Uterus (tissue), 4 donors: ENCODE data around the gene MS4A2. TPM values are rescaled to one million over a fixed set of nuclear protein-coding genes. Genes with fewer than 3 reads are reported as not detected.

ENCODE experiments used
- DNase-seq, 2 donors: peaks; one replicate each; pipeline ENCODE4 v3.0.0-alpha.2; 2019 to 2020
- H3K27ac ChIP-seq, 2 donors: fragments of 200-600 bp; sonication (generic); 1 replicate in 1 of 2; 2 replicates in 1 of 2; pipeline ENCODE4 v1.5.1; 2016 to 2018
- H3K27me3 ChIP-seq, 2 donors: fragments of 200-600 bp; sonication (generic); one replicate each; pipeline ENCODE4 v1.5.1; 2018 to 2019; ENCODE audit warnings: control low read depth in 1 of 2
- H3K36me3 ChIP-seq, 2 donors: fragments of 200-600 bp; sonication (generic); one replicate each; pipeline ENCODE4 v1.5.1; 2019; ENCODE audit warnings: control low read depth in 1 of 2
- H3K4me1 ChIP-seq, 2 donors: fragments of 200-600 bp; sonication (generic); one replicate each; pipeline ENCODE4 v1.5.1; 2018 to 2019; ENCODE audit warnings: control low read depth in 1 of 2
- H3K4me3 ChIP-seq, 2 donors: fragments of 200-600 bp; sonication (generic); 1 replicate in 1 of 2; 2 replicates in 1 of 2; pipeline ENCODE4 v1.5.1; 2018 to 2019; ENCODE audit warnings: mild to moderate bottlenecking in 1 of 2
- H3K9me3 ChIP-seq, 2 donors: fragments of 200-600 bp; sonication (generic); one replicate each; pipeline ENCODE4 v1.5.1; 2019; ENCODE audit warnings: control low read depth in 1 of 2
- POLR2A ChIP-seq, 2 donors: fragments of 450-650 bp; IDR thresholded peaks; one replicate each; pipeline ENCODE4 v1.6.1; 2016; ENCODE audit warnings: antibody characterized with exemption in 2 of 2, mild to moderate bottlenecking in 1 of 2, moderate library complexity in 1 of 2
- intact Hi-C: fragments of 100-400 bp; cut with DNase I; formaldehyde crosslinking; loops from one replicate; pipeline ENCODE4 v1.15.1; 2023; ENCODE audit warnings: low total_unique reads
- total RNA-seq, 4 donors: library from RNA; depleted of rRNA in 3 of 4; stranded (reverse); fragments of >200 nt in 3 of 4; gene quantifications; one replicate each; pipeline versions ENCODE4 v1.1.0 to v1.2.4, GENCODE V29; 2014 to 2023
- TF ChIP-seq, protein P1 (sequence below), 4 experiments: fragments of 200-600 bp in 2 of 4; fragments of 450-650 bp in 2 of 4; sonication (generic) in 2 of 4; IDR thresholded peaks; one replicate each; pipeline ENCODE4 v1.5.1; 2016 to 2019; ENCODE audit warnings: antibody characterized with exemption in 4 of 4, mild to moderate bottlenecking in 2 of 4, moderate library complexity in 1 of 4
- donor health status: DM: yes; HTN: yes; CAD: no.

The MS4A2 gene
- total RNA-seq, 4 donors from 2014 or later, result 0.62 to 3.2 (median 0.88) TPM

DNA sequence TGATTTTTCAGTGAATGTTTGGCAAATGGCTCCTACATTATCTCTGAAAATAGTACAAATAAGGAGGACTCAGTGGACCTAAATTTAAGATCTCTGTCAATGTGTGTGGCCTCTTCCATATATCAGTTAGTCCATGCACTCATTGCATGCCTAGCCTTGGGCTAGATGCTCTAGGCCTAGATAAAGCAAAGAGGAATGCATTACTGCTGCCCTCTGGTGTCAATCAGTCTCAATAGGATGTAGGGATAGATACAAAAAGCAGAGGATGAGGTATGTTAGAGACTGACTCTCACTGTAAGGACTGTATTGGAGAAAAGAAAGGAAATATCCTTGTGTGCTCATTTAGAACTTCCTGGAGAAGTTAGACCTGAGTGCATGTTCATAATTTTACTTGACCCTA, 42.0 kb downstream of the MS4A2 start:
- intact Hi-C loops, result no loop called here
- Histone ChIP-seq H3K27me3 (no peaks in the 10 kb centered on the region), H3K4me3 (no peak overlapping the region), H3K36me3 (no peaks in the 10 kb centered on the region), H3K27ac (no peak overlapping the region), H3K4me1 (no peaks in the 10 kb centered on the region), H3K9me3 (no peaks in the 10 kb centered on the region)
- TF ChIP-seq, protein P1, sequence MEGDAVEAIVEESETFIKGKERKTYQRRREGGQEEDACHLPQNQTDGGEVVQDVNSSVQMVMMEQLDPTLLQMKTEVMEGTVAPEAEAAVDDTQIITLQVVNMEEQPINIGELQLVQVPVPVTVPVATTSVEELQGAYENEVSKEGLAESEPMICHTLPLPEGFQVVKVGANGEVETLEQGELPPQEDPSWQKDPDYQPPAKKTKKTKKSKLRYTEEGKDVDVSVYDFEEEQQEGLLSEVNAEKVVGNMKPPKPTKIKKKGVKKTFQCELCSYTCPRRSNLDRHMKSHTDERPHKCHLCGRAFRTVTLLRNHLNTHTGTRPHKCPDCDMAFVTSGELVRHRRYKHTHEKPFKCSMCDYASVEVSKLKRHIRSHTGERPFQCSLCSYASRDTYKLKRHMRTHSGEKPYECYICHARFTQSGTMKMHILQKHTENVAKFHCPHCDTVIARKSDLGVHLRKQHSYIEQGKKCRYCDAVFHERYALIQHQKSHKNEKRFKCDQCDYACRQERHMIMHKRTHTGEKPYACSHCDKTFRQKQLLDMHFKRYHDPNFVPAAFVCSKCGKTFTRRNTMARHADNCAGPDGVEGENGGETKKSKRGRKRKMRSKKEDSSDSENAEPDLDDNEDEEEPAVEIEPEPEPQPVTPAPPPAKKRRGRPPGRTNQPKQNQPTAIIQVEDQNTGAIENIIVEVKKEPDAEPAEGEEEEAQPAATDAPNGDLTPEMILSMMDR (IDR thresholded peaks at IDR 0.05), result peak in 2 of 4 experiments; percentile 29 to 35
- no peak for TF ChIP-seq POLR2A (IDR thresholded peaks at IDR 0.05)
- DNase-seq, result peak in 1 of 2 donors; percentile 23

DNA sequence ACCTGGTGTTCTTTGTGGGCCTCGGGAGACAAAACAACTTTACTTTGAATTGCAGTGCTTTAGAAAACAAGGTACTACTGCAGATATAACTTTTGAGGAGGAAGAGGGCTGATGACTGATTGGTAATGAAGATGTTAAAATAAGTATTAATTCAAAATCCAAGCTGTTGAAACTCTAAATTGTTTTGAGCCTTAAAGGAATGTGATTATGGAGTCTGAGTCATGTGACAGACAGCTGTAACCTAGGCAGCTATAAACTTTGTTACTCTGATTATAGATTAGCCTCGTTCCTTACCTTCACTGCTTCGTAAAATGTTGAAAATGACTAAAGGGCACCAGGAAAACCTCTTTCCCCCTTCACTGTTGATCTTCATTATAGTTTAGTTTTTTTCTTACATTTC, 43.4 kb downstream of the MS4A2 start:
- Histone ChIP-seq H3K27ac (no peak overlapping the region), H3K4me3 (no peak overlapping the region), H3K4me1 (no peaks in the 10 kb centered on the region), H3K27me3 (no peaks in the 10 kb centered on the region), H3K9me3 (no peaks in the 10 kb centered on the region), H3K36me3 (no peaks in the 10 kb centered on the region)
- intact Hi-C loops, result no loop called here
- DNase-seq, result no peak
- TF ChIP-seq POLR2A (IDR thresholded peaks at IDR 0.05), result no peak
- TF ChIP-seq, protein P1 (IDR thresholded peaks at IDR 0.05), result no peak

DNA sequence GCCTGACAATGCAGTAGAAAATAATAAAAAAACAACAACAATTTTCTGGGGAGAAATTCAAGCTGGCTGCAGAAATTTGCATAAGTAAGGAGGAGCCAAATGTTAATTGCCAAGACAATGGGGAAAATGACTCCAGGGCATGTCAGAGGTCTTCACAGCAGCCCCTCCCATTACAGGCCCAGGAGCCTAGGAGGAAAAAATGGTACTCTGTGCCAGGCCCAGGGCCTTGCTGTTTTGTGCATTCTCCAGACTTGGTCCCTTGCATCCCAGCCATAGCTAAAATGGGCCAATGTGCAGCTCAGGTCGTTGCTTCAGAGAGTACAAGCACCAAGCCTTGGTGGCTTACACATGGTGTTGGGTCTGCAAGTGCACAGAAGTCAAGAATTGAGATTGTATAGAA, 45.5 kb downstream of the MS4A2 start:
- H3K4me3 ChIP-seq, result no peak overlapping the region
- no peaks in the 10 kb centered on the region for H3K9me3 ChIP-seq
- intact Hi-C loops, result no loop called here
- DNase-seq, result no peak
- H3K27ac ChIP-seq, result no peak overlapping the region
- H3K27me3 ChIP-seq, result no peaks in the 10 kb centered on the region
- TF ChIP-seq POLR2A (IDR thresholded peaks at IDR 0.05), result no peak
- TF ChIP-seq, protein P1 (IDR thresholded peaks at IDR 0.05), result no peak
- no peaks in the 10 kb centered on the region for H3K4me1 ChIP-seq
- no peaks in the 10 kb centered on the region for H3K36me3 ChIP-seq

DNA sequence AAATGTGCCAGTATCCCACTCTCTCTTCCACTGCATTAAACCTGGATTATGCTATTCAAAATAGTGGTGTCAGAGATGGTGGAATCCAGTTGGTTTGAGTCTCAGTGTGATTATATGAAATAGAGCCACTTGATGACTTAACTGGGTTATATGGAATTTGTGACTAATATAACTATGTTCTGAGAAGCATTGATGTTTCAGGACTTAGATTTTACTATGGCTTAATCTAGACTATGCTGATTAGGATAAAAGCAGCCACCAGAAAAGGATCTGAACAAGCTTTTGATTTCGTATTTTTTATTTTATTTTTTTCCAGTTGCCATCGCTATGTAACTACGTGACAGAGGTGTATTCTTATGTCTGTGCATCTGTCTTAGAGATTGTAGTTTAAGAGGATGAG, 55.3 kb downstream of the MS4A2 start:
- H3K4me1 ChIP-seq, result no peaks in the 10 kb centered on the region
- intact Hi-C loops, result no loop called here
- TF ChIP-seq, protein P1 (IDR thresholded peaks at IDR 0.05), result no peak
- TF ChIP-seq POLR2A (IDR thresholded peaks at IDR 0.05), result no peak
- H3K27me3 ChIP-seq, result no peaks in the 10 kb centered on the region
- no peaks in the 10 kb centered on the region for H3K36me3 ChIP-seq
- H3K9me3 ChIP-seq, result no peaks in the 10 kb centered on the region
- H3K27ac ChIP-seq, result no peak overlapping the region
- no peak for DNase-seq
- no peak overlapping the region for H3K4me3 ChIP-seq

- H3K9me3 ChIP-seq, result no peaks in the 10 kb centered on the region
- H3K4me1 ChIP-seq, result no peaks in the 10 kb centered on the region
- H3K27me3 ChIP-seq, result no peaks in the 10 kb centered on the region
- intact Hi-C loops, result no loop called here
- no peaks in the 10 kb centered on the region for H3K36me3 ChIP-seq
- no peak overlapping the region for H3K4me3 ChIP-seq
- H3K27ac ChIP-seq, result no peak overlapping the region
- TF ChIP-seq, protein P1 (IDR thresholded peaks at IDR 0.05), result no peak
- TF ChIP-seq POLR2A (IDR thresholded peaks at IDR 0.05), result no peak
- no peak for DNase-seq
These were observed 57.2 kb downstream of the MS4A2 start for GRCh38 chr11:60145677-60146076.

Other genes with a start within 250 kb of the MS4A2 start
- gene CBLIF, start 243.2 kb upstream of the MS4A2 start, total RNA-seq, result not detected
- not detected for gene TCN1, start 222.2 kb upstream of the MS4A2 start, total RNA-seq
- gene OOSP3, start 209.9 kb upstream of the MS4A2 start, total RNA-seq, result not detected
- gene OOSP1, start 150.2 kb upstream of the MS4A2 start, total RNA-seq, result not detected
- not detected for gene OOSP4A, start 124.6 kb upstream of the MS4A2 start, total RNA-seq
- not detected for gene OOSP4B, start 71.5 kb upstream of the MS4A2 start, total RNA-seq
- not detected for gene OOSP2, start 48.3 kb upstream of the MS4A2 start, total RNA-seq
- not detected for gene MS4A3, start 32.0 kb upstream of the MS4A2 start, total RNA-seq
- gene MS4A6A, start 94.4 kb downstream of the MS4A2 start, total RNA-seq, result 10 to 100 TPM; 35.2 to 51.7 (median 40.3) TPM
- 1 to 10 TPM in 2 of 4 donors, not detected in 2; 1.8 to 2.5 TPM for gene MS4A4E, start 154.5 kb downstream of the MS4A2 start, total RNA-seq
- 10 to 100 TPM in 3 of 4 donors, 1 to 10 TPM in 1; 2.6 to 29.1 (median 14.3) TPM for gene MS4A4A, start 192.0 kb downstream of the MS4A2 start, total RNA-seq
- gene MS4A6E, start 238.6 kb downstream of the MS4A2 start, total RNA-seq, result not detected